ENCODE results near the gene ANGEL2.

ANGEL2 gene, protein sequence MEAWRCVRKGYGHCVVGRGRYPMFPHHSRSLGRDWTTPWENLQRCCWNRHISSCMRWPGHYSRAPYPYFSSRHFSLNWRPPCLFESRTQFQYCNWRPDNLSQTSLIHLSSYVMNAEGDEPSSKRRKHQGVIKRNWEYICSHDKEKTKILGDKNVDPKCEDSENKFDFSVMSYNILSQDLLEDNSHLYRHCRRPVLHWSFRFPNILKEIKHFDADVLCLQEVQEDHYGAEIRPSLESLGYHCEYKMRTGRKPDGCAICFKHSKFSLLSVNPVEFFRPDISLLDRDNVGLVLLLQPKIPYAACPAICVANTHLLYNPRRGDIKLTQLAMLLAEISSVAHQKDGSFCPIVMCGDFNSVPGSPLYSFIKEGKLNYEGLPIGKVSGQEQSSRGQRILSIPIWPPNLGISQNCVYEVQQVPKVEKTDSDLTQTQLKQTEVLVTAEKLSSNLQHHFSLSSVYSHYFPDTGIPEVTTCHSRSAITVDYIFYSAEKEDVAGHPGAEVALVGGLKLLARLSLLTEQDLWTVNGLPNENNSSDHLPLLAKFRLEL

GRCh38 chr1:213015099-213016050 is at the start of gene ANGEL2:
TSS of gene ANGEL2 (minus strand) at chr1:213015867. CDS start at chr1:213015671, 196 bp downstream.
- Histone ChIP-seq H3K4me3 (peak within 1 kb of the TSS; percentile 81), H3K27ac (peak within 1 kb of the TSS; percentile 93 to 94)
- TF ChIP-seq, protein P1, sequence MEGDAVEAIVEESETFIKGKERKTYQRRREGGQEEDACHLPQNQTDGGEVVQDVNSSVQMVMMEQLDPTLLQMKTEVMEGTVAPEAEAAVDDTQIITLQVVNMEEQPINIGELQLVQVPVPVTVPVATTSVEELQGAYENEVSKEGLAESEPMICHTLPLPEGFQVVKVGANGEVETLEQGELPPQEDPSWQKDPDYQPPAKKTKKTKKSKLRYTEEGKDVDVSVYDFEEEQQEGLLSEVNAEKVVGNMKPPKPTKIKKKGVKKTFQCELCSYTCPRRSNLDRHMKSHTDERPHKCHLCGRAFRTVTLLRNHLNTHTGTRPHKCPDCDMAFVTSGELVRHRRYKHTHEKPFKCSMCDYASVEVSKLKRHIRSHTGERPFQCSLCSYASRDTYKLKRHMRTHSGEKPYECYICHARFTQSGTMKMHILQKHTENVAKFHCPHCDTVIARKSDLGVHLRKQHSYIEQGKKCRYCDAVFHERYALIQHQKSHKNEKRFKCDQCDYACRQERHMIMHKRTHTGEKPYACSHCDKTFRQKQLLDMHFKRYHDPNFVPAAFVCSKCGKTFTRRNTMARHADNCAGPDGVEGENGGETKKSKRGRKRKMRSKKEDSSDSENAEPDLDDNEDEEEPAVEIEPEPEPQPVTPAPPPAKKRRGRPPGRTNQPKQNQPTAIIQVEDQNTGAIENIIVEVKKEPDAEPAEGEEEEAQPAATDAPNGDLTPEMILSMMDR (IDR thresholded peaks at IDR 0.05), result no peak
- DNase-seq (ENCODE audit: low spot score), result peak; percentile 95

DNA sequence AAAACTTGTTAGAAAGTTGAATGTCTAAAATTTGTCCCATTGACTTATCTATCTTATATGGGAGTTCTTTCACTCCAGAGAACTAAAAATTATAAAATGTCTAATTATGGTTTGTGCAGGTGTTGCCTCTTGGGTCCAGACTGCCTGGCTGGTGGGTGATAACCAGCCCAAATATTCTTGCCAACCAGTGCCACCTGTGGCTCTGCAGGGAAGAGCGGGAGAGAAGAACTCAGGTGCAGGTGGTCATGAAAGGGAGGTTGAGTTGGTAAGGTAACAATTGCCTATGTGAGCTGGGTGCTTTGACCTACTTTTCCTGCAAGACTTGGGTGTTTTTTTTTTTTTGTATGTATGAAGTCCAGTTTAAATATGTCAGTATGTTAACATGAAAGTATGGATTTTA is 45.6 kb upstream of the ANGEL2 start:
- no peak overlapping the region for H3K27ac ChIP-seq
- TF ChIP-seq, protein P1 (IDR thresholded peaks at IDR 0.05), result no peak
- no peak overlapping the region for H3K4me3 ChIP-seq
- no peak for DNase-seq (ENCODE audit: low spot score)

- H3K27ac ChIP-seq, result no peak overlapping the region
- TF ChIP-seq, protein P1 (IDR thresholded peaks at IDR 0.05), result no peak
- DNase-seq (ENCODE audit: low spot score), result no peak
- H3K4me3 ChIP-seq, result no peak overlapping the region
Observed at GRCh38 chr1:213060836-213061235, 45.2 kb upstream of the ANGEL2 start.

GRCh38 chr1:213057264-213058059 is 41.8 kb upstream of the ANGEL2 start:
- no peak overlapping the region for H3K4me3 ChIP-seq
- TF ChIP-seq, protein P1 (IDR thresholded peaks at IDR 0.05), result no peak
- no peak for DNase-seq (ENCODE audit: low spot score)
- H3K27ac ChIP-seq, result no peak overlapping the region

DNA sequence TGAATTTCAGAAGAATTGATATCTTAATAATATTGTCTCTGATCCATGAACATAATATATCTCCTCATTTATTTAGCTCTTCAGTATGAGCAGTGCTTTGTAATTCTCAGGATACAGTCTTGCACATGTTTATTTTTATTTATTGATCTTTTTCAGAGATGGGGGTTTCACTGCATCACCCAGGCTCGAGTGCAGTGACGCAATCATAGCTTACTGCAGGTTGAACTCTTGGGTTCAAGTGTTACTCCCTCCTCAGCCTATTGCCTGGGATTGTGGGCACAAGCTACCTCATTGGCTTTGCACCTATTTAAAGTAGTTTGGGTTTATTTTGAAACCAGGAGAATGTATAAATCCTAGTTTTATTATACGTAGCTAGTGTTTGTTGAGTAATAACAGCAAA is 40.1 kb upstream of the ANGEL2 start:
- no peak overlapping the region for H3K27ac ChIP-seq
- no peak for DNase-seq (ENCODE audit: low spot score)
- H3K4me3 ChIP-seq, result no peak overlapping the region
- TF ChIP-seq, protein P1 (IDR thresholded peaks at IDR 0.05), result no peak
